ENCODE data around the gene ADCY5.
A peak's percentile ranks its signal among the peaks of the same experiment; 100 is the strongest.

The ADCY5 gene

DNA sequence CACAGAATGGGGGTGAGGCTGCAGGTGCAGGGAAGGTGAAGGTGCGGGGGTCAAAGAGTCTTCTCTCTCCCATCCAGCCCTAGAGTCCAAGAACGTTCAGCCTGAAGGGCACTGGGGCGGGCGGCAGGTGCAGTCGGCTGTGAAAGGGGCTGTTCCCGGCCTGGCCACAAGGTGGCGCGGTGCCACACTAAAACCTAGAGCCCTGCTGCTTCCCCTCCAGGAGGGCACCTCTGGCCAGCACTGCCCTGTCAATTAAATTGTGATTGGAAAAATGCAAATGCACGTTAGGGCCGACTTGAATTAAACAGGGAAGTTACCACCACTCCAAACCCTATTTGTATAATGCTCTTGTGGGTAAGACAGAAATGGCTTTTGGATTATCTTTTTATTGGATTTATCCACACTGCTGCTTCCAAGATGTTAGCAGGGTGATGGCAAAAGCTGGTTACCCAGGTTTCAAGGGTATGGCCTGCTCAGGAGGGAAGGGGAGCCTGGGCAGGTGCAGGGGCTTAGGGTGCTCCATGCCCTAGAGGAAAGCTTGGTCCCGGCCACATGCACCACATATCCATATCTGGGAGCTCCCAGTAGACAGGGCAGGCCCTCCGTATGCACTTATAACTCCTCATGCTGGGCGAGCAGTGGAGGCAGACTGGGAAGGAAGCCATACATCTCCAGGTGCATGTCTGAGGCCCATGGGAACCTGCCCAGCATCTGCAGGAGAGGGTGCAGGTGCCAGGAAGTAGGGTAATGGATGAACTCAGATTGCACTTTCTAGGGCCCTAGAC is 119.8 kb downstream of the ADCY5 start:
- TF ChIP-seq, protein P1, sequence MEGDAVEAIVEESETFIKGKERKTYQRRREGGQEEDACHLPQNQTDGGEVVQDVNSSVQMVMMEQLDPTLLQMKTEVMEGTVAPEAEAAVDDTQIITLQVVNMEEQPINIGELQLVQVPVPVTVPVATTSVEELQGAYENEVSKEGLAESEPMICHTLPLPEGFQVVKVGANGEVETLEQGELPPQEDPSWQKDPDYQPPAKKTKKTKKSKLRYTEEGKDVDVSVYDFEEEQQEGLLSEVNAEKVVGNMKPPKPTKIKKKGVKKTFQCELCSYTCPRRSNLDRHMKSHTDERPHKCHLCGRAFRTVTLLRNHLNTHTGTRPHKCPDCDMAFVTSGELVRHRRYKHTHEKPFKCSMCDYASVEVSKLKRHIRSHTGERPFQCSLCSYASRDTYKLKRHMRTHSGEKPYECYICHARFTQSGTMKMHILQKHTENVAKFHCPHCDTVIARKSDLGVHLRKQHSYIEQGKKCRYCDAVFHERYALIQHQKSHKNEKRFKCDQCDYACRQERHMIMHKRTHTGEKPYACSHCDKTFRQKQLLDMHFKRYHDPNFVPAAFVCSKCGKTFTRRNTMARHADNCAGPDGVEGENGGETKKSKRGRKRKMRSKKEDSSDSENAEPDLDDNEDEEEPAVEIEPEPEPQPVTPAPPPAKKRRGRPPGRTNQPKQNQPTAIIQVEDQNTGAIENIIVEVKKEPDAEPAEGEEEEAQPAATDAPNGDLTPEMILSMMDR (IDR thresholded peaks at IDR 0.05; ENCODE audit: low read depth, low read length, missing control alignments): peak; percentile 93
- in situ Hi-C loops (cut with HindIII; ENCODE audit: low sequenced_read_pairs): loop anchor here (25.0 kb wide), 1 partner anchor 233 kb away; no protein-coding TSS in a partner anchor
- H3K4me3 ChIP-seq (ENCODE audit: low read depth, low read length): no peak overlapping the region
- peak; percentile 1 for DNase-seq (ENCODE audit: low read depth)

DNA sequence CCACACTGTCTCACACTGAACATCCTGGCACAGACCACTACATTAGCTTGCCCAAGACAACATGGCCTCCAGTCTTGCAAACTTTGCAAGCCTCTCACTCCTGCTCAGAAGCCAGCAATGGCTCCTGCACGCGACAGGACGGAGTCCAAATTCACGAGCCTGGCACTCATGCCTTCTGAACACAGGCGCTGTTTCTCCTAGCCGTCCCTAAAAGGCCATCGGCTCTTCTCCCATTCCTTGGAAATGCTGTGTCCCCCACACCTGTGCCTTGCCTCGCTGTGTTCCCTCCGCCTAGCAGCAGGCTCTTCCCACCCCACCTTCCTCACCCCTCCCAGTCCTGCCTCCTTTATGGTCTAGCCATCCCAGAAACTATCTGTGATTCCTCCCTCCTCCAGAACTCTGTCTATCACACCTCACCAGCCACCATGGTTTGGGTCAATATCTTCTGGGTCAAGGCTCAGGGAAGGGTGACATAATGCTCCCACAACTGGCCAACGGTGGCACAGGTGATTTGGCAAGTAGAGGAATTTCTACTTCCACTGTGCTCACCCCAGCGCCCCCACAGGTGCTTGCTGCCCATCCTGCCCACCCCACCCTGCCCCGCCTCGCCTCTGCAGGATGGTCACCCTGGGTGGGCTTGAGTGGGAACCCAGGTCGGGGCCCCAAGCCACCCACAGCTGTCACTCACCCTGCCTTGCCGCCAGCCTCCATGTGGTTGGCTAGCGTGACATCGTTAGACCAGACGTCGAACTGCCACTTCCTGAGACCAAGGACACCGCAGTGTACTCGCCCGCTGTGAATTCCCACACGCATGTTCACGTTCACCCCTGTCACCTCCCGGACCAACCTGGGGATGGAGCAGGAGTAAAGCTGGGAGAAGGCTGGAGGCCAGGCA is 120.7 kb downstream of the ADCY5 start:
- DNase-seq (ENCODE audit: low read depth): no peak
- TF ChIP-seq, protein P1 (IDR thresholded peaks at IDR 0.05; ENCODE audit: low read depth, low read length, missing control alignments): no peak
- in situ Hi-C loops (cut with HindIII; ENCODE audit: low sequenced_read_pairs): loop anchor here (25.0 kb wide), 1 partner anchor 234 kb away; no protein-coding TSS in a partner anchor
- H3K4me3 ChIP-seq (ENCODE audit: low read depth, low read length): no peak overlapping the region

DNA sequence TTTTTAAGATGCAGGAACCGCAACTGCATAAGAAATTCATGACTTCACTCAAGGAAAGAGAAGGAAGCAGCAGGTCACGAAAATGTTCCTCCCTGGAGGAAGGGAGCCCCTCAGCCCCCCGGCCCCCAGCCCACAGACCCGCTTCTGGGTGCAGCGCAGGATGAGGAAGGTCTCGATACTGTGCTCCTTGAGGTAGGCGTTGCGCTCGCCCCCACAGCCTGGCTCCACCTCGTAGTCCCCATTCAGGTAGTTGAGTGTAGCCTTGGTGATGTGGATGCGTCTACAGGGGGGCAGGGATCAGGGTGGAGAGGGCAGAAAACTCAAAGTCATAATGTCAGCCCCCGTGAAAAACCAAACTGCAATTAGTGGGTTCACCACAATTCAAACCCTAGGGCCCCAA is 121.4 kb downstream of the ADCY5 start:
- no peak for DNase-seq (ENCODE audit: low read depth)
- in situ Hi-C loops (cut with HindIII; ENCODE audit: low sequenced_read_pairs): loop anchor here (25.0 kb wide), 1 partner anchor 235 kb away; no protein-coding TSS in a partner anchor
- H3K4me3 ChIP-seq (ENCODE audit: low read depth, low read length): no peak overlapping the region
- TF ChIP-seq, protein P1 (IDR thresholded peaks at IDR 0.05; ENCODE audit: low read depth, low read length, missing control alignments): no peak

- H3K4me3 ChIP-seq (ENCODE audit: low read depth, low read length): no peak overlapping the region
- in situ Hi-C loops (cut with HindIII; ENCODE audit: low sequenced_read_pairs): loop anchor here (25.0 kb wide), 1 partner anchor 236 kb away; no protein-coding TSS in a partner anchor
- TF ChIP-seq, protein P1 (IDR thresholded peaks at IDR 0.05; ENCODE audit: low read depth, low read length, missing control alignments): no peak
- DNase-seq (ENCODE audit: low read depth): no peak
Measured at GRCh38 chr3:123326531-123326930, 122.4 kb downstream of the ADCY5 start.

- DNase-seq (ENCODE audit: low read depth): no peak
- H3K4me3 ChIP-seq (ENCODE audit: low read depth, low read length): no peak overlapping the region
- in situ Hi-C loops (cut with HindIII; ENCODE audit: low sequenced_read_pairs): loop anchor here (25.0 kb wide), 1 partner anchor 236 kb away; no protein-coding TSS in a partner anchor
- TF ChIP-seq, protein P1 (IDR thresholded peaks at IDR 0.05; ENCODE audit: low read depth, low read length, missing control alignments): no peak
Measured at GRCh38 chr3:123325766-123326256, 123.1 kb downstream of the ADCY5 start.
